SIG-M5 treated with dmso at 0.1 percent for 504 hours (cell line): ENCODE measurements around the gene PCGF2.

Experiments used
- DNase-seq: peaks from one replicate; lab custom pipeline; 2025; ENCODE audit not compliant: unreplicated experiment; lab: John Stamatoyannopoulos, UW

The PCGF2 gene

DNA sequence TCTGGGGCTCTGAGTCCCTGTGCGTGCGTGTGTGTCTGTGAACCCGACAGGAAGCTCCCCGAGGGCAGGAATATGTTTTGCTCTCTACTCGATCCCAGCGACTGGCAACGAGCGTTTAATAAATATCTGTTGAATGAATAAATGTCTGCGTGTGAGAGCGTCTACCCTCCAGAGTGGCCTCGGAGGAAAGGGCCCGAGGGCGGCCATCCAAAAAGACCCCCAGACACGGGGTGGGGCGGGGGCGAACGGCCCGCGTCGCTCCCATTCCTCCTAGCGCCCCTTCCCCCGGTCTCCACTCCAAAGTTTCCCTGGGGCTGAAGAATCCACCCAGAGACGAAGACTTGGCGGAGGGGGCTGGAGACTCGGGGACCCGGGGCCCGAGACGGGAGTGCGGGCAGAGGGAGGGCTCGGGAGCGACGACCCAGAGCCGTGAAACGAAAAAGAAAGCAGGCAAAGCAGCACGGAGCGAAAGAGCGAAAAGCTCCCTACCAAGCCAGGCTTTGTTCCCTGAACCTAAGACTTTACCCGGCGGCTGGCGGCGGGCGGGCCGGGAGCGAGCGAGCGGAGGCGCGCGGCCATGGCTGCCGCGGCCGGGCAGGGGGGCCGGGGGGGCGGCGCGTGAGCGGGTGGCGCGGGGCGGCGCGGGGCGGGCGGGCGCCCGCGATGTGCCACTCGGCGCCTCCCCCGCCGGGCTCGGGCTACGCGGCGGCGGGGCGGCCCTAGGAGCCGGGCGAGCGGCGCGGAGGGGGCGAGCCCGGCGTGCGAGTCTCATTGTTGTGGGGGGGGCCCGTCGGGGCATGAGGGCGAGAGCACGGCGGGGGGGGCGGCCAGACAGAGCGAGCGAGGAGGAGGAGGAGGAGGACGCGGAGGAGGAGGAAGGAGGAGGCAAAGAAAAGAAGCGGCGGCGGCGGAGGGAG is 43.3 kb downstream of the PCGF2 start, which contains the start of gene MLLT6:
Gene MLLT6, plus strand, starts transcription at position 668 of the 917 bp plus-strand sequence. CDS start 360 bp downstream, outside the sequence.
- peak; percentile 81 for DNase-seq

DNA sequence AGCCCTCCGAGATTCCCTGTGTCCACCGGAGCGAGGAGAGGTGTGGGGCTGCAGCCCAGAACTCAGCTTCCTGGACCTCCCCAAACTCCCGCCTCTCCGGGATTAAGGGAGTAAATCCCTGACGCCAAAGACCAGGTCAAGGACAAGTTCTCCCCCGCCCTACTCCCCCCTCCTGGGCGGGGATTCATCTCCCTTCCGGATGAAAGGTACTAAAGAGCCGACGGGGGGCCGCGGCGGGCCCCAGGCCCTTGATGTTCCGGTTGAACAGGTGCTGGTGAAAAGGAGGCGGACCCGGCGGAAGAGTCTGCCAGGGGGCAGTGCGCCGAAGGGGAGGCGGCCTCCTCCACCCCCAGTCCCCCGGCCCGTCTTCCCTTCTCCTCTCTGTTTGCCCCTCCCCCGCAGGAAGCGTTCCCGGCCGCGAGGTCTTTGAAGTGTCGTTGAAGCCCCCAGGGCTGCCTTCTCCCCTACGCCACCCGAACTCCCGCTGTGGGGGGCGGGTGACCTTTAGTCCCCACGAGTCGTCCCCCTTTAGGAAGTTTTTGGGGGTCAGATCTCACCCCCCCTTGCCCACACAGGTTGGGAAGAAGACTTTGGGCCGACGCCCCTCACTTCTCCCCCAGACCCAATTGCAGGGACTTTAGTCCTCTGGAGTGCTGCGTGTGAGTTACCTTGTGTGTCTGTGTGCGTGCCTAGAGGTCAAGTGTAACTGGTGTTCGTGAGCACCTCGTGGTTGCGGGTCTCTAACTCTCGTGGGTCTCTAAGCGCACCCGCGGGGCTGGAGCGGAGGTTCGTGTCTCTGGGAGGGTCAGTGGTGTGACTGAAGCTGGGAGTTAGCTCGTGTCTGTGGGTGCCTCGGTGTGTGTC is 44.2 kb downstream of the PCGF2 start:
- peak; percentile 80 for DNase-seq

DNA sequence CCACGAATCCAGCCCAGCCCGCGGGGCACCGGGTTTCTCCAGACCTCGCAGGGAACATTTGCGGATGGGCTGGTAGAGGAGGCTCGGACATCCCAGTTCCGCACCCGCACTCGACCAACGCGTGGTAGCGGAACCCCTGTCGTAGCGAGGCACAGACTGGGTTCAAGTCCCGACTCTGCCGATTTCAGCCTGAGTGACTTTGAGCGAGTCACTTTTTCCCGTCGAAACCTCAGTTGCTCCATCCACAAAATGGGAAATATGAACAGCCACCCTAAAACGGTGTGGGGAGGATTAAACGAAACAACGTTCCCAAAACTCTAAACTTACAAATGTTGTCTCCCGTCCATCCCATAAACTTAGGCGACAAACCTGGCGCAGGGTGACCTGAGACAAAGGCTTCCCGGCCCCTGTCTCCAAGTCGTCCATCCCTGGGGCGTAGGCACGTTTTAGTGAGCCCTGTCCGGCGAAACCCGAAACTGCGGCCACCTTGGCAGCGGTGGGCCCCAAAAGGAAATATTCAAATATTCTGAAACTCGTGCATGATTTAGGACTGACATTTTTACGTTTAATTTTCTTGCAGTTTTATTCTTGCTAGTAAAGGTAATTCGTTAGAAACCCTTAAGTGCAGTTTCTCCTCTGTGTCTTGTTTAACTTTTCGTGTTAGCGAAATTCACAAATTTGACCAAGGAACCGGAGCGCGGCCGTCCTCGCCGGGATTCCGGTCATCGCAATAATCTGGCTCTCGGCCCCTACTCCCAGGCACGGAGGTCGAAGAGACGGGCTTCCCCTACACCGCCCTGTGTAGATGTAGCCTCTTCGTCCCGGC is 45.0 kb downstream of the PCGF2 start:
- peak; percentile 63 for DNase-seq

DNA sequence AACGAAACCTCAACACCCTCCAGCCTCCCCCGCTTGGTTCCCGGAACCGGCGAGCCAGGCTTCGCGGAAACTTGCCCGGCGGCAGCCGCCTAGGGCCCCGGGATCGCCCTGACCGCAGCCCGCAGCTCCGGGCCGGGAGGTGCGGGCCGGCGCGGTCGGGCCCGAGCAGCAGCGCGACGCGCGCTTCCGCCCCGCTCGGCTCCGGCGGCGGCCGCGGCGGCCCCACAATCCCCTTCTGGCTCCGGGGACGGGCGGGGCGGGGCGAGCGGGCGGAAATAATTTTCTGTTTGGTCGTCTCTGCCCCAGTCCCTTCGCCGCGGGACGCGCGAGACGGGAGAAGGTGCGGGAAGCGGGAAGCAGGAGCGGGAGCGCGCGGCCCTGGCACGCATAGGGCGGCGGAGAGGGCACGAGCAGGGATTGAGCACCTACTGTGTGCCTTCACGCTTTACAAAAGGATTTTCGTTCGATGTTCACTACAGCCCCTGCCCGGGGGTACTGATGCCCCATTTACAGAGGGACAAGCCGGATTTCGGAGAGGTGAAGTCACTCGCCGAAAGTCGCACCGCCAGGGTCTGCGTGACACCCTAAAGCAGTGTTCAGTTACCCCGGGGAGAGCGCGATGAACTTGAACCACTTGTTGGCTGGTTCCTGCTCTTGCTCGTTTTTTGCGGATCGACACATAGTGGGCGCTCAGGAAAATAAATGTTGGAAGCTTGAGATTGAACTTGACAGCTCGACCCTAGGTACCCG is 45.8 kb downstream of the PCGF2 start:
- DNase-seq: peak; percentile 82

DNA sequence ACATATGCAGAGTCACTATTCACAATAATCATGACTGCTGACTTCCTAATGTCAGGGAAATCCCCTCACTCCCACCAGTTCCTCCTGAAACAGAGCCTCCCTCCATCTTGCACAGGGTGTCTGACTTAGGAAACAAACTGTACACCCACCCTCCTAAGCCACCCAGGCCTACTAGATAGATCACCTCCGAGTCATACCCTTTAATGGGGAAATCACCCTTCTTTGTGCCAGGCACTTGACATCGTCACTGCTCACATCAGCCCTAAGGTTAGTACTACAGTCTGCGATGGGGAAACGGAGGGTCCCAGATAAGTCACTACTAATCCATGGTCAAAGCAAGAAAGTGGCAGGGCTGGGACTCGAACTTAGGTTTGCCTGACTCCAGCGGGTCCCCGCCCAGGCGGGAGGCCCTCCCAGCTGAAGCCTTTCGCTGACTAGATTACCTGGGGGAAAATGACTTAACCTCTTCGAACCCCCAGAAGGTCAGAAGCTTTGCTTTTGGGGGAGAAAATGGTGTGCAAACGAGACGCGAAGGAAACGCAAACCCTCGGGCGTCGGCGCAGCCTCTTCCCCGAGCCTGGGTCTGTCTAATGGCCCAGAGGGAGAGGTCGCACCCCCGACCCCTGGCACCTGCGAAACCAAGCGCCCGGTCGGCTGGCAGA is 46.5 kb downstream of the PCGF2 start:
- peak; percentile 65 for DNase-seq

DNA sequence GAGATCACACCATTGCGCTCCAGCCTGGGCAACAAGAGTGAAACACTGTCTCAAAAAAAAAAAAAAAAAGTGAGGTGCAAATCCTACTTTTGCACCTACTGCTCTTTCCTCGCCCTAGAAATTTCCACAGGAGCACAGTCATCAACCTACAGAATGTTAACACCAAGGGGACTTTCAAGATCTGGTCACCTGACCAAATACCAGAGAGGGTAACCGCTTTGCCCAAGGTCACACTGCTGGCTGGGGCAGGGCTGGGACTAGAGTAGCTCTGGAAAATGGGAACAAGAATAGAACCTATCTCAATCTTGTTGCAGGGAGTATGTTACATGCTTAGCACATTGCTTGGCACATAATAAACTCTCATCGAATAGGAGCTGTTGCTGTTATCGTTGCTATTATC is 49.4 kb downstream of the PCGF2 start:
- no peak for DNase-seq

DNA sequence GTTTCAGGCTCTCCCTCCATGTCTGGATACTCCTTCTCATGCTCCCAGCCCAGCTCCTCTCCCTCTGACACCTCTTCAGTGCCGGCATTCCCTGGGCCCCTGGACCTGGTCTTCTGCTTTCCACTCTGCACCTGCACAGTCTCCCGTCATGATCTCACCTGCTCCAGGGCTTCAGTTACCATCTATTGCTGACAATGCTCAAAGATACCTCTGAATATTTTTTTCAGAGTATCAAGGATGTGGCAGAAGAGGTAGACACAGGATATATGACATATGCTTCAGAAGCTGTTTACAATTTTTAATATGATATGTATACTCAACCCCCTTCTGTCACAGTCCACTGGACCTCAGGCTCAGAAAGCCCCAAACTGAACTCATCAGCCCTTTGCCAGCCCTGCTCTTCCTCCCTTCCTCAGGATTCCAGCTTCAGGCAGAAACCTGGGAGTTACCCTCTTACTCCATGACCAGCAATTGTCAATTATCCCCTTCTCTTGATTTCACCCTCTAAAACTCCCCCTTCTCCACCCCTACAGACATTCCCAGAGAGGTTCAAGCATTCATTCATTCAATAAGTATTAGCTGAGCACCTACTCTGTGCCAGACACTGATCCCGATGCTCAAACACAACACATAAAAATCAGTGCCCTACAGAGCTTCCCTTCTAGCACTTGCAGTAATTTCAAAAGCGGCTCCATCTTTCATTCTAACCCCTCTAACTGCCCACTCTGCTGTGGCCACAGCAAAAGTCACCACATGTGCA is 50.9 kb downstream of the PCGF2 start:
- DNase-seq: no peak

DNA sequence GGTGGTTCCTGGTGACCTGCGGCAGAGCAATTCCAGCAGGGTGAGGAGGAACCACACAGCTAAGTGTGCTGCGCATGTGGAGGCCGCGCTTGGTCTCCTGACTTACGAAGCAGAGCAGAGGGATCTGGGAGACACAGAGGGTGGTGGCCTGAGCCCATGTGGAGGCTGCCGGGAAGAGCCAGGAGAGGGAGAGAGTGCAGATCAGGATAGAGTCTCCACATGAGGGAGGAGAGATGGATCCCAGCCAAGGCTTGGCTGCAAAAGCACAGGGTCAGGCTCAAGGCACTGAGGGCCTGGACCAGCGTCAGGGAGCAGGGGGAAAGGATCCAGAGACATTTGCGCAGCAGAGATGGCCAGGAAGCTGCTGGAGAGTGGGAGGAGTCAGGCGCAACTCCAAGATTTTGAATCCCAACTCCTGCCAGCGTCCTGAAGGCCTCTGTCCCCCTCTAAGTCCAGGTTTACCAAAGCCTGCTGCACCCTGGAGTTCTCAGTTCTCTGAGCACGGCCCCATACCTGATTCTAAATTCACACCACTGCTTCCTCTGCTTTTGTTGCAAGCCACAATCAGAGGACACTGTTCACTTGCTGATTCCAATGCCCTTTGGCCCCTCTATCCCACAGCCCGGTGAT is 54.3 kb downstream of the PCGF2 start:
- no peak for DNase-seq

DNA sequence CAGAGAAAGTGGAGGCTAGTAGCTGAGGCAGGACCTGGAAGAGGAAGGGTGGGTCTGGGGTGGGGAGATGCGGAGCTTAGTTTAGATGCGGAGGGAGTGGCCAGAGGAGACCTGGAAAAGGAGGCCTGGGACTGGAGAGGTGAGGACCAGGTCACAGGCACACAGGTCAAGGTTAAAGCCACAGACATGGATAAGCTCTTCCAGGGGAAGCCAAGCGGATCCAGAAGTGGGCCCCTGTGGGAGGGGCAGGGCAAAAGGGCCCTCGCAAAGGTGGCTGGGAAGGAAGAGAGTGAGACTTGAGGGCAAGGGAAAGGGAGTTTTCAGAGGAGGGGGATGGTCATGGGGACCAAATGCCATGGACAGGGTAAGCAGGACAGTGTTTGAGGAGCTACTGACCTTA is 57.0 kb downstream of the PCGF2 start:
- no peak for DNase-seq

DNA sequence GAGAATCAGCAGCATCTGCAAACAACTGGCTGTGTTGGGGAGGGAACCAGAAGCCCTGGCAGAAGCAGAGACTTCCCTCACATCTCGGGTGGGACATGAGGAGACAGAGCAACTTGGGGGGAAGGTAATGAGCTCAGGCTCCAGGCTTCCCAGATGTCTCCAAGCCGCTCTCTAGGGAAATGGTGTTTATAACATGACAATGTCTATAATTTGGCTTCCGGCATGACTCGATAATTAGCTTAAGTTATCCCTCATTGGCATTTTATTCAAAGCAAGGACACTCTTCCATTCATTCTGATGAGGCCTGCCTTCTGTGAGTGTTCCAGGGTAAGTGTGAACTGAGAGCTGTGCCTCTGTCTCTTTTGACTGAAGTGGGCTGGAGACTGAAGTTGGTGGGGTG is 57.8 kb downstream of the PCGF2 start:
- no peak for DNase-seq

DNA sequence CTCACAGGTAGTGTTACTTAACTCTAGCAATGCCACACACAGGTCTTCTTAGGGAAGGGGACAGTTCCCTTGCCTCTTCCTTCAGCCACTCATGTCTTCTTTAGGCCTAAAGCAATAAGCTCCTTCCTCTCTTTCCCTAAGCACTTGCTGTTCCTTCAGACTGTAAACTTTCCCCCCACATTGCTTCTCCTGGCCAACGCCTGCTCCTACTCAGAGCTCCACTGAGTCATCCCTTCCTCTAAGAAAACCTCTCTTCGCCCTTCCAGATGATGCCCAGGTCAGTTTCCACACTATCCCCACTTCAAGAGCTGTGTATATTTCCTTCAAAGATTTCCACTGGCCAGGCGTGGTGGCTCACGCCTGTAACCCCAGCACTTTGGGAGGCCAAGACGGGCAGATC is 60.9 kb downstream of the PCGF2 start:
- DNase-seq: no peak

DNA sequence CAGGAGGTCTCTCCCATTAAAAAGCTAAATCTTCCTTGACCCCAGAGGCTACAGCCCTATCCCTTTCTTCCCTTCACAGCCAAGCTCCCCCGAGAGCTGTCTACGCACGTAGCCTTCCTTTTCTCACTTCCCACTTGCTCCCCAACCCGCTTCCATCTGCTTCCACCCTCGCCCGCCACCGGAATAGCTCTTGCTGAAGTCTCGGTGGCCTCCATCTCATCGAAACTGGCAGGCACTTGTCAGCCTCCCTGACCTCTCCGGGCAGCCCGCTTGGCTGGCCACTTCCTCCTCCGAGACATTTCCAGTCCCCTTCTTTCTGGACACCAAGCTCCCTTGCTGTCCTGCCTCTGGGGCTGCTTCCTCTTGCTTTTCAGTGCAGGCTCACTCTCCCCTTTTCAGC is 62.6 kb downstream of the PCGF2 start:
- DNase-seq: no peak
